Hepatocyte (in vitro differentiated cells): ENCODE data around the gene RPSA. TPM values are rescaled to one million over a fixed set of nuclear protein-coding genes. Genes with fewer than 3 reads are reported as not detected.
A peak's percentile ranks its signal among the peaks of the same experiment; 100 is the strongest.
"Not testable (repeated sequence)": the region's sequence is repeated elsewhere in the genome, so short reads cannot be mapped to it uniquely, and the experiment has no call there.

ENCODE experiments used
- DNase-seq: peaks from one replicate; pipeline ENCODE4 v3.0.0-alpha.2; 2016; ENCODE audit warnings: low spot score
- H2AFZ ChIP-seq: fragments of 200-600 bp; sonication (generic); 2 replicates; pipeline ENCODE4 v1.6.0; 2016; ENCODE audit warnings: antibody characterized with exemption, mild to moderate bottlenecking
- H3K27ac ChIP-seq: fragments of 200-600 bp; sonication (generic); 2 replicates; pipeline ENCODE4 v1.5.1; 2016; ENCODE audit warnings: mild to moderate bottlenecking
- H3K27me3 ChIP-seq: fragments of 200-600 bp; sonication (generic); 2 replicates; pipeline ENCODE4 v1.6.1; 2016
- H3K36me3 ChIP-seq: fragments of 200-600 bp; sonication (generic); replicated peaks from 2 replicates; pipeline ENCODE4 v1.5.1; 2016; ENCODE audit warnings: low read depth; ENCODE audit not compliant: insufficient read depth
- H3K4me1 ChIP-seq: fragments of 200-600 bp; sonication (generic); 2 replicates; pipeline ENCODE4 v1.5.1; 2016; ENCODE audit warnings: mild to moderate bottlenecking, moderate library complexity; ENCODE audit not compliant: insufficient read depth
- H3K4me2 ChIP-seq: fragments of 200-600 bp; sonication (generic); 2 replicates; pipeline ENCODE4 v1.6.0; 2016
- H3K4me3 ChIP-seq: fragments of 200-600 bp; sonication (generic); 2 replicates; pipeline ENCODE4 v1.5.1; 2016; ENCODE audit warnings: mild to moderate bottlenecking
- H3K79me2 ChIP-seq: fragments of 200-600 bp; sonication (generic); 2 replicates; pipeline ENCODE4 v1.6.0; 2017; ENCODE audit warnings: mild to moderate bottlenecking
- H3K9me2 ChIP-seq: fragments of 200-600 bp; sonication (generic); replicated peaks from 2 replicates; pipeline ENCODE4 v1.6.0; 2017; ENCODE audit warnings: mild to moderate bottlenecking; ENCODE audit not compliant: insufficient read depth
- H3K9me3 ChIP-seq: fragments of 200-600 bp; sonication (generic); 2 replicates; pipeline ENCODE4 v1.5.1; 2016; ENCODE audit warnings: low read depth, mild to moderate bottlenecking
- H4K20me1 ChIP-seq: fragments of 200-600 bp; sonication (generic); 2 replicates; pipeline ENCODE4 v1.6.0; 2016; ENCODE audit warnings: mild to moderate bottlenecking; ENCODE audit not compliant: insufficient read depth, poor library complexity, severe bottlenecking
- EZH2 ChIP-seq: fragments of 200-600 bp; sonication (generic); IDR thresholded peaks from 2 replicates; pipeline ENCODE4 v1.6.1; 2016; ENCODE audit warnings: antibody characterized with exemption, mild to moderate bottlenecking, borderline replicate concordance
- EZH2phosphoT487 ChIP-seq: fragments of 200-600 bp; sonication (generic); IDR thresholded peaks from one replicate; pipeline ENCODE4 v1.6.1; 2018; ENCODE audit warnings: antibody characterized with exemption, mild to moderate bottlenecking, low read depth, moderate library complexity; ENCODE audit not compliant: unreplicated experiment, severe bottlenecking
- WGBS: methylation state at CpG from one replicate; pipeline ENCODE4 v1.1.6; 2016; ENCODE audit warnings: low lambda C conversion rate; ENCODE audit errors: missing lambda C conversion rate; 5-methylcytosine and 5-hydroxymethylcytosine counted together
- polyA plus RNA-seq: library from polyadenylated mRNA; unstranded; fragments of >200 nt; fragmentation: Nextera tagmentation; extraction: Ambion mirVana; gene quantifications from 2 replicates; pipeline ENCODE4 v1.2.1, GENCODE V29; 2016
- total RNA-seq: library from RNA; depleted of rRNA; stranded (reverse); fragments of >200 nt; gene quantifications from 2 replicates; pipeline ENCODE4 v1.2.3, GENCODE V29; 2014
- TF ChIP-seq, protein P1 (sequence below): fragments of 200-600 bp; sonication (generic); IDR thresholded peaks from 2 replicates; pipeline ENCODE4 v1.5.1; 2016; ENCODE audit warnings: antibody characterized with exemption, mild to moderate bottlenecking; ENCODE audit not compliant: poor library complexity

Gene RPSA
- total and polyA plus RNA-seq, 2 experiments from 2014 or later = 249 to 961 TPM

DNA sequence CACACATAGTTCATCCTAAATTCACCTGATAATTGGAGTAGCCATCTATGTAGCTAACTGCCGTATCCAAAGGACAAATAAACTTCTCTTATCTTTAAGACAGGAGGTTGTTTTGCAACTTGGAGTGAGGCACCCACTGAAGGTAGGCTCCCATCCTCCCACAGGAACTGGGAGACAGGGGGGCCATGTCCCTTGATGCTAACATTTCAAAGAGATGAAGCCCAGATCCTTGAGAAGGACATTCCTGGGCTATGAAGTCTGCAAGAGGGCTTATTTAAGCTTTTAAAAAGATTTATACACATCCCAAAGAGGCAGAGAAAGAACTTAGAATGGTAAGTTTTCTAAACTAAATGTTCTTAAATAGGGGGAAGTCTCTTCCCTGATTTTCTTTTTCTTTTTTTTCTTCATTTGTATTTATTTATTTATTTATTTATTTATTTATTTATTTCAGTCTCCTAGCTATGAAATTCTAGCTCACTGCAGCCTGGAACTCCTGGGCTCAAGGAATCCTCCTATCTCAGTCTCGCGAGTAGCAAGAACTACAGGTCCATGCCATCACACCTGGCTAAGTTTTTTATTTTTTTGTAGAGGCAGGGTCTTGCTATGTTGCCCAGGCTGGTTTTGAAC lies 48.2 kb downstream of the RPSA start:
- H4K20me1 ChIP-seq = no peaks in the 10 kb centered on the region
- TF ChIP-seq, protein P1, sequence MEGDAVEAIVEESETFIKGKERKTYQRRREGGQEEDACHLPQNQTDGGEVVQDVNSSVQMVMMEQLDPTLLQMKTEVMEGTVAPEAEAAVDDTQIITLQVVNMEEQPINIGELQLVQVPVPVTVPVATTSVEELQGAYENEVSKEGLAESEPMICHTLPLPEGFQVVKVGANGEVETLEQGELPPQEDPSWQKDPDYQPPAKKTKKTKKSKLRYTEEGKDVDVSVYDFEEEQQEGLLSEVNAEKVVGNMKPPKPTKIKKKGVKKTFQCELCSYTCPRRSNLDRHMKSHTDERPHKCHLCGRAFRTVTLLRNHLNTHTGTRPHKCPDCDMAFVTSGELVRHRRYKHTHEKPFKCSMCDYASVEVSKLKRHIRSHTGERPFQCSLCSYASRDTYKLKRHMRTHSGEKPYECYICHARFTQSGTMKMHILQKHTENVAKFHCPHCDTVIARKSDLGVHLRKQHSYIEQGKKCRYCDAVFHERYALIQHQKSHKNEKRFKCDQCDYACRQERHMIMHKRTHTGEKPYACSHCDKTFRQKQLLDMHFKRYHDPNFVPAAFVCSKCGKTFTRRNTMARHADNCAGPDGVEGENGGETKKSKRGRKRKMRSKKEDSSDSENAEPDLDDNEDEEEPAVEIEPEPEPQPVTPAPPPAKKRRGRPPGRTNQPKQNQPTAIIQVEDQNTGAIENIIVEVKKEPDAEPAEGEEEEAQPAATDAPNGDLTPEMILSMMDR = no peak
- TF ChIP-seq EZH2phosphoT487 (no peak), EZH2 (no peak)
- no peaks in the 10 kb centered on the region for H3K9me2 ChIP-seq
- no peaks in the 10 kb centered on the region for H3K9me3 ChIP-seq
- peaks cover 10% of the 10 kb centered on the region for H3K4me1 ChIP-seq
- H3K27me3 ChIP-seq = no peaks in the 10 kb centered on the region
- WGBS = 46% methylated on average over 3 of the region's 3 CpGs
- no peak overlapping the region for H2AFZ ChIP-seq
- no peaks in the 10 kb centered on the region for H3K79me2 ChIP-seq
- no peak overlapping the region for H3K4me2 ChIP-seq
- no peaks in the 10 kb centered on the region for H3K36me3 ChIP-seq
- no peak overlapping the region for H3K4me3 ChIP-seq
- H3K27ac ChIP-seq = peak overlapping the region; percentile 38
- DNase-seq = peak; percentile 22

DNA sequence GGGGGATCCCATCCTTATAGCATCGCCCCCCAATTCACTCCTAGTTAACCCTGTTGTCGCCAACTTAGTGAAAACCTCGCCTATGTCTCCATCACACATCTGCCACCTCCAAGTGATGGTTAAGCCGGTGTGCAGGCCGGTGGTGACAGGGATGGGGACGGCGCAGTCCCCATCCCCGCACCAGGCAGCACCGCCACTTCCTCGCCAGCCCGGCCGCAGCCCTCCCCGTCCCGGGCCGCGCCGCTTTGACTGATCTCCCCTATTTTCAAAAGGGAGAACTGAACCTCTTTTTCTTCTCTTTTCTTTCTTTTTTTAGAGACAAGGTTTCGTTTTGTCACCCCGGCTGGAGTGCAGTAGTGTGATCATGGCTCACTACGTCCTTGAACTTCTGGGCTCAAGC lies 49.6 kb downstream of the RPSA start:
- no peak for DNase-seq
- 99% methylated on average over 20 of the region's 20 CpGs for WGBS

DNA sequence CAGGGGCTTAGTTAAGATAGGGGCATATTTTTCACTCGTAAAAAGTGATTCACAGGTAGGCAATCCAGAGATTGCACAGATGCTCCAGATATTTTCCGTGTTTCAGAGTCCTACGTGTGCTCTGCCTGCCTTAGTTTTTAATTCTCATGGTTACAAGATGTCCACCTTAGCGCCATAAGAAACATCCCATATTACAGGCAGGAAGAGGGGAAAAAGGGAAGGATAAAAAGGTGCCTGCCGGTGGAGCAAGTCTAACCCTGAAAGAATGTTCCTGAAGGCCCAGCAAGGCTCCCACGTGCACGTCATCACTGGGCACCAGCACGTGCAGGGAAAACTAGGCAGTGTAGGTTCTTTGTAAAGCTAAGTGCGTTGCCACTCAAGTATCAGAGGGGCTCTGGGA lies 50.8 kb downstream of the RPSA start:
- Histone ChIP-seq H3K9me3 (no peaks in the 10 kb centered on the region), H3K36me3 (no peaks in the 10 kb centered on the region), H3K4me1 (peaks cover 10% of the 10 kb centered on the region), H3K27me3 (no peaks in the 10 kb centered on the region), H4K20me1 (no peaks in the 10 kb centered on the region), H2AFZ (no peak overlapping the region), H3K4me2 (no peak overlapping the region), H3K27ac (no peak overlapping the region), H3K9me2 (no peaks in the 10 kb centered on the region), H3K4me3 (no peak overlapping the region), H3K79me2 (no peaks in the 10 kb centered on the region)
- no peak for DNase-seq
- TF ChIP-seq EZH2 (no peak), EZH2phosphoT487 (no peak)
- TF ChIP-seq, protein P1 = no peak
- 76% methylated on average over 9 of the region's 9 CpGs for WGBS

More for the DNA sequence above, 49.6 kb downstream of the RPSA start:
- H3K4me2 ChIP-seq = no peak overlapping the region
- no peaks in the 10 kb centered on the region for H3K36me3 ChIP-seq
- H3K9me3 ChIP-seq = no peaks in the 10 kb centered on the region
- H4K20me1 ChIP-seq = no peaks in the 10 kb centered on the region
- no peaks in the 10 kb centered on the region for H3K79me2 ChIP-seq
- peaks cover 10% of the 10 kb centered on the region for H3K4me1 ChIP-seq
- no peak overlapping the region for H3K27ac ChIP-seq
- H3K27me3 ChIP-seq = no peaks in the 10 kb centered on the region
- TF ChIP-seq EZH2 (no peak), EZH2phosphoT487 (no peak)
- TF ChIP-seq, protein P1 = no peak
- no peak overlapping the region for H3K4me3 ChIP-seq
- no peak overlapping the region for H2AFZ ChIP-seq
- no peaks in the 10 kb centered on the region for H3K9me2 ChIP-seq

DNA sequence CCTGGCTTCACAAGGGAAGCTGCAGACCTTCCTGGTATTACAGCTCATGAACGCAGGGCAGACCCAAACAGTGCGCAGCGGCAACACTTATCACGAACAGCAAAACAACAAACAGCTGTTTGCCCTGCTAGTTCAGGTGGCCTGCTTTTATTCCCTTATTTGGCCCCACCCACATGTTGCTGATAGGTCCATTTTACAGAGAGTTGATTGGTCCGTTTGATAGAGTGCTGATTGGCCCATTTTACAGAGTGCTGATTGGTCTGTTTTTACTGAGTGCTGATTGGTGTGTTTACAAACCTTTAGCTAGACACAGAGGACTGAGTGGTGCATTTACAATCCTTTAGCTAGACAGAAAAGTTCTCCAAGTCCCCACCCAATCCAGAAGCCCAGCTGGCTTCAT lies 52.1 kb downstream of the RPSA start:
- 95% methylated on average over 5 of the region's 5 CpGs for WGBS
- not testable (repeated sequence) for H3K9me2 ChIP-seq, H3K27ac ChIP-seq, H3K36me3 ChIP-seq, DNase-seq, H3K4me2 ChIP-seq, H3K27me3 ChIP-seq, H3K79me2 ChIP-seq, H2AFZ ChIP-seq, H4K20me1 ChIP-seq, H3K9me3 ChIP-seq, H3K4me3 ChIP-seq
- H3K4me1 ChIP-seq = peaks cover 10% of the 10 kb centered on the region
